RPMI8226 (cell line): ENCODE measurements around the gene FANCB.
A peak's percentile ranks its signal among the peaks of the same experiment; 100 is the strongest.

Source experiments
- DNase-seq: peaks from one replicate; pipeline ENCODE4 v3.0.0-alpha.2; 2015

FANCB gene

DNA sequence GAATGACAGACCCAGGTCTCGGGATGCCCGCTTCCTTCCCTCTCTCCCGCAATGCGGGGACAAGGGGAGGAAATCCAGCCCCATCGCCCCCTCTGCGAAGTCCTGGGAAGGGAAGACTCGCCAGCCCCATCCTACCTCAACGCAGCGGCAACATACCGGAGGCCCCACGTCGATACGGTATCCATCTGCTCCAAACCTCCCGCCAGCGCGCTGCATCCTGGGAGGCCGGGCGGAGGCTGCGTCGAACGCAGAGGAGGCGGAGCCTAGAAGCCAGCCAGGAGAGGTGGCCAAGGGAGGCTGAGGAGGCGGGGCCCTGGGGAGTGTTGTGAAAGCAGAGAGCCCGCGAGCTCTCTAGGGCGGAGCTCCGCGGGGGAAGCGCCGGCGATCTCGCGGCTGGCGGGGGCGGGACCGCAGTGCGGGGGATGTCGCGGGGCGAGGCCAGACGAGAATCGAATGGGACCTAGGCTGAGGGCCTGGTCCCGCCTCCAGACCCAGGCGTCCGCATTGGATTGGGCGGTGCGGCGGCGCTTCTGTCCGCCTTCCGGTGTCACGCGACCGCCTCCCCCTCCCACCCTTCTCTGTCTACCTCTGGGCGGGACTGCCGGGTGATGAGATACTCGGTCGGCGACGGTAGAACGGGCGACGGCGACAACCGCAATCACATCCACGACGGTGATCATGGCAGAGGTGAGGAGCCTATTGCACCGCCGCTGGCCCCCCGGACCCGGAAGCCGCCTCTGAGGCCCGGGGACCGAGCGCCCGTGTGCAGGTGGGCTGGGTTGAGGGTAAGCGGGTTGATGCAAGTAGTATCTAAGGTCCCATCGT, at the start of gene FANCB, which contains the start of gene MOSPD2:
Gene FANCB, minus strand, starts transcription at position 219 of the 825 bp plus-strand sequence. CDS start 7,559 bp downstream, outside the sequence.
Gene MOSPD2, plus strand, starts transcription at position 571 of the 825 bp plus-strand sequence. Its CDS starts 108 bp downstream, at position 679.
- DNase-seq = peak; percentile 97

DNA sequence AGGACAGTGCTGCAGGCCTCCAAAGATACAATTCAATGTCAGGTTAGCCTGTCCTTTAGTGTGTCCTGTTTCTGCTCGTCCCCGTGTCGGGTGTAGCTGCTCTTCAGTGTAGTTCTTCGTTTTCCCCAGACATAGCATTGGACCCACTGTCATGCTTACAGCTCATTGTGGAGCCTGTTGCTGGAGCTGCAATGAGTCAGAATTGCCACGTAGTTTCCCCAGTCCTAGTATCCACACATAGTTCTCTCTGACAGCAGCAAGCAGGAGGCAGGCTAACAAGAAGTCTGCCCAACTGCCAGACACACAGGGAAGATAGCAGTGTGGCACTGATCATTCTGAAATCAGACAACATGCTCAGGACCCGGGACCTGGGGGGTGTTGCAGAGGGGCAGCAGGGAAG, 49.6 kb upstream of the FANCB start:
- DNase-seq = no peak

DNA sequence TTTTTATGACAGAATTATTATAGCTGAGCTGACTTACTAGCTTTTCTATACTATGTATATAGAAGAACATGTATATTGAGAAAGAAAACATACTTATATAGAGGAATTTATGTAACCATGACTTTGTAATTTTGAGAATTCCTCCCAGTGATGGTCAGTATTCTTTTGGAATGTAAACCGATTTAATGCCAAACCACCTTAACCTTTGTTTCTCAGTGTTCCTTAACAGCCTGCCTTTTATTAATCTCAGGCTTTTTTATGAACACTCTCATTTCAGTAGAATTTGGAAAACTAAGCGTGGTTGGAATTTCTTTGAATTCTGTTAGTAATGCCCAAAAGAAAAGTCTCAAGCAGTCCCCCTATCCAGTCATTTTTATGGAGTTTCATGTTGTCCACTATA, 47.3 kb upstream of the FANCB start:
- no peak for DNase-seq

DNA sequence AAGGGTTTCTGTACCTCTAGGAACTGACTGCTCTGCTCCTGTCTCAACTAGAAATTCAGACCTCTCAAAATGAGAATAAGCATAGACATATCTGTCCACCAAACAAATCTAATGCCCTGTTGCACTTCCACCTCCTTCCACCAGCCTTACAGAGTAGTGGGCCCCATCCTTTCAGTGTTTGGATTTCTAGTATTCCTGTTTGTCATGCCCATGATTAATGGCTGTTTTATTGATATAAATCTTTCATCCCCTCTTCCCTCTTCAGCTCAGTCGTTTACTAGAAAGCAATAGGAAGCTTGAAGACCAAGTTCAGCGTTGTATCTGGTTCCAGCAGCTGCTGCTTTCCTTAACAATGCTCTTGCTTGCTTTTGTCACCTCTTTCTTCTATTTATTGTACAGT, 46.5 kb upstream of the FANCB start:
- no peak for DNase-seq

DNA sequence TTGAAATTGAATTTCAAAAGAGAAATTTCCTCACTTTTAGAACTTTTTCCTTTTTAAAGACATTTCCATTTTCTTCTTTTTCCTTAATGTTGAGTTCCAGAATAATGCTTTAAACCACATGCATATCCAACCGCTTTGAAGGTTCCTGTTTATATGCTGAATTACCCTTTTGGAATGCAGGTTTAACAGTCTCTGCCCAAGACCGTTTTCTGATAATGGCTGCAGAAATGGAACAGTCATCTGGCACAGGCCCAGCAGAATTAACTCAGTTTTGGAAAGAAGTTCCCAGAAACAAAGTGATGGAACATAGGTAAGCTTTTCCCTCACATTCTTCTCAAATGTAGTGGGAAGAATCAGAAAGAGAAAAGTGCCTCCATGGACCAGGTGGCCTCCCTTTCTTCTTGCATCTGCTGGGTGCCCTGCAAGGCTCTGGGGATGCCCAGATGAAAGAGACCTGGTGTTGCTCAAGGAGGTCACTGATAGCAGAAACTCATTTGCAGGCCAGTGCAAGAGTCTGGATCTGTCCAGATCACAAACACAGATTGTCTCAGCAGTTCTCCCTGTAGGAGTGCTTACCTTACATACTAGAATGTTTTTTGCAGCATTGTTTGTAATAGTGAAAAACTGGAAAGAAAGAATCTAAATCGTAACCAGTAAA, 43.3 kb upstream of the FANCB start:
- no peak for DNase-seq

DNA sequence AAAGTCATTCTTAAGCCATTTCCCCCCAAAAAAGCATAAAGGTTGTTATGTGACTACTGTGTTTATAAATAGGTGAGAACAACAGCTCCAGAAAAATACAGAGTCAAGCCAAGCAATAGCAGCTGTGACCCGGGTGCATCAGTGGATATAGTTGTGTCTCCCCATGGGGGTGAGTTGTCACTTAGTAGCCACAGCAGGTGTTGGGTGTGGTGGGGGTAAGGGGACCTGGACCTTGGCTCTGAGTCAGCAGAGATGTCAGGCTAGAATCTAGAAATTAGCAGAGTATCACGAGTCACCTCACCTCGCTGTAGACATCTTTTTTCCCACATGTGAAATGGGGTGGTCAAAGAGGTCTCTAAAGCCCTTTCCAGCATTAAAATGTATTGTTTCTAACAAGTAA, 42.7 kb upstream of the FANCB start:
- DNase-seq = no peak

DNA sequence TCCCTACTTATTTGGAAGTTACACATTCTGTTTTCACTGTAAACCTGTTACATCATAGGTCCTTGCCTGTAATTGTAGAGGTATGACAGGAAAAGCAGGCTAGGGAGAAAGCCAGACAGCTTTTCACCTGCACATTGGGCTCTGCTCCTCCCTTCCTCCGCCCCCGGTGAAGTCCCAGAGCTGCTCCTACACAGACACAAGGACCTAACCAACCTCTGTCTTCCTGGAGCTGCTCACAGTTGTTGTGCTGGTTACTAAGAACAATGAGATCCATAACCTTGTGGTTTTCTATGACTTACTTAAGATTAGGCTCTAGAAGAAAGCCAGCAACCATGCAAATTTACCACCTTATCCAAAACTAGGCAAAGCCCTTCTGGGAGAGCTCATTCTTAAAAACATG, 40.4 kb upstream of the FANCB start:
- no peak for DNase-seq

DNA sequence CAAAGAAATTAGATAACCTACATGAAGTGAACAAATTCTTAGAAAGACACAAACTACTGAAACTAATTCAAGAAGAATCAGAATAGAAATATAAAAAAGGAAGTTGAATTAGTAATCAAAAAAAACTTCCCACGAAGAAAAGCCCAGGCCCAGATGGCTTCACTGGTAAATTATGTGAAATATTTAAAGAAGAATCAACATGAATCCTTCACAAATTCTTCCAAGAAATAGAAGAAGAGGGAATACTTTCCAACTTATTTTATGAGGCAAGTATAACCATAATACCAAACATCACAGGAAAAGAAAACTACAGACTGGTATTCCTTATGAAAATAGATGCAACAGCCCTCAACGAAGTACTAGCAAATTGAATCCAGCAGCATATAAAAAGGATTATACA, 31.0 kb upstream of the FANCB start:
- DNase-seq = no peak

DNA sequence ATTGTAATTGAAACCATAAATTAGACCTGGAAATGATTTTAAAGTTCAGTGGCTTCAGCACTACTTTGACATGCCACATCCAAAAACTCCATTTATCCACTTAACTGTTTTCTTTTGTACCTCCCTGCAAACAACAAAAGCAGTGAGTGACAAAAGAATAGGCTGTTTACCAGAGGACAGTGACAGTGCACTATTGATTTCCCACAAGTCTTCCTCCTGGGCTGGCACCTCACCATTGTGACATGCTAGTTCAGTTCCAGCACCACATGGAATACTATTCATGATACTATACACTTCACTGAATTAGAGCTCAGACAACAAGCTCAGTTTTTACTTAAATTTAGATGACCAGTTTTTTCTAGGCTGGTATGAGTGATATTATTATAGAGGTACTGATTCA, 29.7 kb upstream of the FANCB start:
- DNase-seq = no peak

DNA sequence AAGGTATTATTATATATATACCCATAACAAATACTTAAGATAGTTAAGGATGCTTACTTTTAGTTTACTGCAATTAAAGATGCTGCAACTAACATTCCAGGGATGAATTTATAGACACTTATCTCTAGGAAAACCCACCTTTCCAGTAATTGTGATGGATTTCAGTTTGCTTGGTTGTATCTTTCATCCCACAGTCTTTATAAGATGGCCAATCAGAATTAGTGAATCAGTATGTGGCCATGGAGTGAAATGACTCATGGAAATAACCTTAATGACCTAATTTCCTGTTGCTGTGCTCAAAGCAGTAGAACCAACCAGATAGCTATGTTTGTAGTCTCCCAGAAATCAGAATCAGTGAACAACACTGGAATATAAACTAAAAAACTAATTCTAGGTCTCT, 26.7 kb upstream of the FANCB start:
- no peak for DNase-seq

DNA sequence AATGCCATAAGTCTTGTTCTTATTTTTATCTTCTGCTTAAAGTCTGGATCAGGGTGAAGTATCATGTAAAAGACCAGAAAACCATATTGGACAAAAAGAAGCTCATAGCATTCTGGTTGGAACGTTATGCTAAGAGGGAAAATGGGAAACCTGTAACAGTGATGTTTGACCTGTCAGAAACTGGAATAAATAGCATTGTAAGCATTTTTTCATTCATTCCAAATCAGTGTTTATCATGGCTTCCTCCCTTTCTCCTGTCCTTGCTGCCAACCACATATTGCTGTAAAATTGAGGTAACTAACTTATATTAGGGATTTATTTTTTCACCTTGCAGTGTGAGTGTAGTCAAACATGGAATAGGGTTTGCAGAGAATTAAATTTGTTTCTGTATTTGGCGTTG, 24.2 kb upstream of the FANCB start:
- DNase-seq = no peak

DNA sequence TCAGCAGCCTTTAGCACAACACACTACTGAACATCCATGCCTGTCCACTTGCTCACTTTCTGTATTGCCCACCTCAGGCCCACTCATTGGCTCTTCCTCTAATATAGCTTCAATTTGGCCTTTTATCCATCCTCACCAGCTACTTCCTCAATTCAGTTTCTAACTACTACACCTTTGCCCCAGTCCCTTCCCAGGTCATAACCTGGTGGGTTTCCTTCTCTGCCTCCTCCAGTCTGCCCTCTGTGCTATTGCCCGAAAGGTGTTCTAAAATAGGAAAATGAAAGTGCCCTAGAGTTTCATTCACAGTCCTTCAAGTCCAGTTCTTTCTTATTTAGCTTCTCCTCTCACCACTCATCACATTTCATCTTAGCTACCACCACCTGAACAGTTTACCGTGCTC, 23.4 kb upstream of the FANCB start:
- DNase-seq = peak; percentile 57

DNA sequence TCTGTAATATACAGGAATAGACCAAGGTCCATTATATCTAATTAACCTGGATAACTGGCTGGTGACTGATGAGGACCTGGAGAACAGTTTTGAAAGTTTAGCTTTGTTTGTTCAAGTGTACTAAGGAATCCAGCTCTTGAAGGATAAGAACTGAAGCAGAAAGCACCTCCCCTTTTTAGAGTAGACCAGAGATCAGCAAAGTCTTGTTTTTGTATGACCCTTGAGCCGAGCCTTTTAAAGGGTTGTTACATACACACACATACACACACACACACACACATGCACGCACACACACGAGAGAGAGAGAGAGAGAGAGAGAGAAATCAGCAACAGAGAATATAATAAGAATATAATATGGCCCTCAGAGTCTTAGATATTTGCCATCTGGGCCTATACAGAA, 13.4 kb upstream of the FANCB start:
- no peak for DNase-seq

DNA sequence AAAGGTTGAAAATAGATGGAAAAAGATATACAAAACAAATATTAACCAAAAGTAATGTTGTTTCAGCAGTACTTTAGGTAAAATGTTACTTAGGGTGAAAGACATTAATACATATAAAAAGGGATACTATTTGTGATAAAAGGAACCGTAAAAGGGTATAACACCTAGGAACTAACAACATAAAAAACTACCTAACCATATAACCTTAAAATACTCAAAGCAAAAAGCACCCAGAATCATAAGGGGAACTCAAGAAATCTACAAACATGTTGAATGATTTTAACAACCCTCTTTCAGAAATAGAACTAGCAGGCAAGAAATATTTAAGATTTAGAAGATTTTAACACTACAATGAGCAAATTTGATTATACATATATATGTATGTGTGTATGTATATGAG, 11.8 kb upstream of the FANCB start:
- no peak for DNase-seq

DNA sequence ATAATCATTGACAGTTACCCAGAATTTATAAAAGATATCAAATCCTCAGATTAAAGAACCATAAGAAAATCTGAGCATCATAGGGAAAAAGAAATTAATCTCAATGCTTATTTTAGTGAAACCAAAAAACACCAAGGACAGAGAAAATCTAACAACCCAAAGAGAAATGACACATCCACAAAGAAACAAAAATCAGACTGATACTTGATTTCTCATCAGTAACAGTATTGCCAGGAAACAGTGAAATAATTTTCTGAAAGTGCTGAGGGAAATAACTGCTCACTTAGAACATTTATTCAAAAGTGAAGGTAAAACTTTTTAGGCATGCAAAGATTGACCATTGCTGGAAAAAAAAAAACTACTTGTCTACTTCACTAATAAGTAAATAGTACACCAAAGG, 11.0 kb upstream of the FANCB start:
- no peak for DNase-seq

DNA sequence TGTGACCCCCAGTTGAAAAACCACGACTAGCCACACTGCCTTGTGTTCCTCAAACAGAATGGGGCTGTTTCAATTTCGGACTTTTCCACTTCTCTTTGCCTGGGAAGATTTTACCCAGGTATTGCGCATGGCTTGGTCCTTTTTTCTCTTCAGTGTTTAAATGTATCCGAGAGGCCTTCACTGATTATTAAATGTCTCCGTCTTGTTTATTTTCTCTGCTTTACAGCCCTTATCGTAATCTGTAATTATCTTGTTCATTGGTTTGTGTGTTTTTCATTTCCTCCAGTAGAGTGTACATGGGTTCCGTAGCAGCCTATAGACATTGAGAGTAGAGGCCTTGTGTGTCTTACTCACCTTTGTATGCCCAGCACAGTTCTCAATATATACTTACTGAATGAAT, 2.8 kb upstream of the FANCB start:
- DNase-seq = no peak

DNA sequence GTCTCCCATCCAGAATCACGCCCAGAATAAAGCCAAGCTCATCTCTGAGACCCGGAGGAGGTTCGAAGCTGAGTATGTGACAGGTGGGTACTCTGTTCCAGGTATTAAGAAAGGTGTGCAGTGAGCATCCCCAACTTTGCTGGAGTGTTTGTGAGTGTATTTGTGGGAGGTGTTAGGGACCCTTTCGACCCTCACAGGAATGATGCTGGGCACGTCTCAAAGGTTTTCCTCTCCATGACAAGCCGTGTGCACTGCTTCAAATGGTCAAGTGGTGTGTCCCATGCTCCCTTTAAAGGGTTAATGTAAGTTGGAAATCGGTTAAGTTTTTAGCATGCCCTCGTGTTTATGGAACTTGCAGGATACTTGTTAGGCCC, 794 bp upstream of the FANCB start:
- DNase-seq = no peak

DNA sequence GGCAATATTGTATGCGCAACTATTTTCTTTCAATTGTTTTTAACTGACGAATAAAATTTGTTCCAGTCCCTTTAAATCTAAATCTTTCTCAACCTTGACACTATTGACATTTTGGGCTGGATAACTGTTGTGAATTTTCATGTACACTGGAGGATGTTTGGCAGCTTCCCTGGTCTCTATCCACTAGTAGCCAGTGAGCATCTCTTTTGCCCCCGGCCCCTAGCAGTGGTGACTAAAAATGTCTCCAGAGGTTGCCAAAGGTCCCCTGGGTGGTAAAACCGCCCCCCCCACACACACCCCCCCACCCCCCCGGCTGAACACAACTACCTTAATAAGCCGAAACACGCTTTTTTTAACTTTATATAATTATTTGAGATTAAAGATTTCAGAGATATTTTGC, 514 bp downstream of the FANCB start:
- DNase-seq = no peak

DNA sequence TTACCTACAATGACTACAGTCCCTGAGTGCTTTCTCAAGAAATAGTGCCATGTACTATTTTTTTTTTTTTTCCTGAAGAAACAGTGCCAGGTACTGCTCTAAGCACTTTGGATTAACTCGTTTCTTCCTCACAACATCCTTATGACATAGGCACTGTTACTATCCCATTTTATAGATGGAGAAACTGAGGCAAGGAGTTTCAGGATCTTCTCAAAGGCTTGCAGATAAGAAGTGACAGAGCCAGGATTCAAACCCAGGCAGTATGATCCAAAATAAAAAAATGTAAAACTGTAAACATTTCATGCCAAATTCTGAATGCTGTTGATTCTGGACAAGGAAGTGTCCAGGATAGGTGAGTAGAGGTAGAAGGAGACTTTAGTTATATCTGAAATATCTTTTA, 1.1 kb downstream of the FANCB start:
- no peak for DNase-seq

DNA sequence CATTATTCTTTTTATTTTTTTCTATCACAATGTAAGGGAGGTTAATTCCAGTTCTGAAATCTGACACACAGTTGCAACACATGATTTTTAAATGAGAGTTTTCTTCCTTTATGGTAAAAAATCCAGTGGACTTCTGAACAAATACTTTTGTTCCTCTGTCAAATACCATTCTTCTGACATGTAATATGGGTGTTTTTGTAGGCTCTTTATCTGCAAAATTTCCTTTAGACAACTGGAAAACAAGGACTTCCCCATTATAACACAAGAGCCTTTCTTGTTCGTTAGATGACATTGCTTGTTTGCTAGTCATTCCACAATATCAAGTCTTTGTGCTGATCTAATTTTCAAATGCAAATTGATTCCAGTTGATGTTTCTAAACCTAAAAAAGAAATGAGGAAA, 7.7 kb downstream of the FANCB start:
- DNase-seq = no peak

DNA sequence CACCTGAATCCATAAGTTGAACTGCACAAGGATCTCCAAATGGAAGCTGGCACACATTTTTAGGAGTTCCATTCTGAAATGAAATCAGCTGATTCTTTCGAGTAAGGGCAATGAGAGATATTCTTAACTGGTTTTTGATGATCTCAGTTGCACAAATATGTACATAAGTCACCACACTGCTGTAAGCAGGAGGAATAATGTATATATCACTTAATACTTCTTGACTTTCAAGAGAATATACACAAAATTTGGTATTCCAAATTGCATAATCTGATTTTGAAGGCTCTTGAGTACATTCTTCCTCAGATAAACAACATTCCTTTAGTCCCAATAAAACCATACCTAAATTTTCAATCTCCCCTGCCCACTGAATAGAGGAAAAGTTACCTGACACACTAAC, 8.2 kb downstream of the FANCB start:
- DNase-seq = no peak

DNA sequence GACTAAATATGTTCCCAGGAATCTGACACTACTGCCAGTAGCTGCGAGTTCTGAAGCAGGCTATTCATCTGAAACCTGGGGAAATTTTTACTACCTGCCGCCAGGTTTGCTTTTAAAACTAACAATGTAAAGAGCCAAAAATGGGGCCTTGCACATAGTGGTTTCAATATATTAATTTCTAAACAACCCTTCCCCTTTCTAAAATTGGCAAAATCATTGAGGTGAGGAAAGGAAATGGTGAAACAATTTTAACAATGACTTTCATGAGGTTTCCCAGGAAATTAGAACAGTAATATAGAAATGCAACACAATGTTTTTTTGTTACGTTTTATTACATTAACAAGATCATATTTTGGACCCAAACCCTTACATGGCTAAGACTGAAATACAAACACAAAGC, 21.3 kb downstream of the FANCB start:
- DNase-seq = no peak

DNA sequence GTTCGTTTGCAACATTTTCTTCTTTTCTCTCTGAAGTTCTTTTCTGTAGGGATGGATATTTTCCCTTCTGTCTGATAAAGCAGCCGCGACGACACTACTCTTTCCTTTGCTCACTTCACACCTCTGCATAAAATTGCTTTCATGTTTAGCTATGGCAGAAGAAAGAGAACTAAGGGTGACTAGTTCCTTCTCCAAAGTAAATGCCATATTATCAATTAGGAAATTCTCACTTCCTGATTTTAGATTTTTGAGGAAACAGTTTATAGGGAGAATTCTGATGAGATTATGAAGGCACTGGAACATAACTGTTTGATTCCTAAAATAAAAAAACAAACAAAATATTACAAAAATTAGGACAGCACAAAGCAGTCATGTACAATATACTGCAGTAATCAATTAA, 29.2 kb downstream of the FANCB start:
- no peak for DNase-seq

DNA sequence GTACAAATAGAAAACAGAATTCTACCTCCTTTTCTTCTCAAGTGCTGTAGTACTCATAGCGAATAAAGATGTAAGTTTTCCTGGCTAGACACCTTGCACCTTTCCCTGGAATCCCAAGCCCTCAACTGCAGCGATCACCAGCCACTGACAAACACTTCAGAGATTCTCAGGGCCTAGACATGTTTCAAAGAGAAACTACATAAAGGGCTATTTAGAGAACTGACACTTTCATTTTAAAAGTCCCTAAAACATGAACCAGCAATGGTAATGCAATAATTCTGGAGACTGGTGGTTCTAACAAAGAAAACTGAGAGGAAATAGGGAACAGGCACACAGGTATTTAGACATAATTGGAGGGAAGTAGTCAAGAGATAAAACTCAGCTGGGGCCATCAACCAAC, 35.7 kb downstream of the FANCB start:
- DNase-seq = no peak

DNA sequence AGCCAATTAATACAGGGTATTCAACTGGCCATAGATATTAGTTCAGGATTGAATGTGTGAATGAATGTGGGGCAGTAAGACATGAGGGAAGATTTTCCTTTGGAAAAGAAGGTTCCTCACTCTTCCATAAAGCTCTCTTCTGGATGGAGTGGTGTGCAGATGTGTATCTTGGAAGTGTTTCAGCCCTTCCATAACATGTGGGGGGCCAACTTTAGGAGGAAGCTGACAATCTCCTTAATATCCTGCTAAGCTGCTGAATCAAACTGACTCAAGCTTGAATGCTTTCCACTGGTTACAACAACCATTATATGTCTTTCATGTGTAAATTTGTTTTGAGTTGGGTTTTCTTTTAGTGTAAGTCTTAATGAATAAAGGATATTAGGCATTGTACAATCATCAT, 40.3 kb downstream of the FANCB start:
- DNase-seq = no peak
